A673 (cell line): ENCODE measurements around the gene SERPINB8. TPM values are rescaled to one million over a fixed set of nuclear protein-coding genes. Genes with fewer than 3 reads are reported as not detected.

Source experiments
- BruUV-seq: library from RNA; stranded (reverse); fragments of 400-500 nt; replicated peaks from 2 replicates; lab custom pipeline; 2021; lab: Mats Ljungman, UMichigan
- CTCF ChIA-PET: fragments of 300-600 bp; sonication (Branson Sonifier 250); formaldehyde crosslinking; loops from one replicate; lab custom pipeline; 2022; ENCODE audit warnings: antibody characterized with exemption; lab: Charles Lee
- POLR2A ChIA-PET: fragments of 300-600 bp; sonication (Branson Sonifier 250); formaldehyde crosslinking; loops from one replicate; lab custom pipeline; 2022; ENCODE audit warnings: antibody characterized with exemption; ENCODE audit not compliant: low non-redundant PET; lab: Charles Lee
- DNase-seq: peaks from one replicate; pipeline ENCODE4 v3.0.0-alpha.2; 2015; ENCODE audit warnings: low spot score
- H3K27ac ChIP-seq: fragments of 200-600 bp; sonication (generic); 2 replicates; pipeline ENCODE4 v1.5.1; 2016; ENCODE audit warnings: mixed run types, low read depth, mild to moderate bottlenecking, mixed read lengths, antibody characterized with exemption, low read length; ENCODE audit not compliant: poor library complexity, severe bottlenecking
- H3K27me3 ChIP-seq: fragments of 200-600 bp; sonication (generic); replicated peaks from 2 replicates; pipeline ENCODE4 v1.6.1; 2017; ENCODE audit warnings: mixed run types, low read depth, mild to moderate bottlenecking, mixed read lengths, antibody characterized with exemption, low read length; ENCODE audit not compliant: insufficient read depth, poor library complexity
- H3K36me3 ChIP-seq: fragments of 200-600 bp; sonication (generic); 2 replicates; pipeline ENCODE4 v1.6.1; 2016; ENCODE audit warnings: mixed run types, mild to moderate bottlenecking, mixed read lengths, antibody characterized with exemption, low read length; ENCODE audit not compliant: insufficient read depth, poor library complexity, severe bottlenecking
- H3K4me1 ChIP-seq: fragments of 200-600 bp; sonication (generic); 2 replicates; pipeline ENCODE4 v1.6.1; 2017; ENCODE audit warnings: mixed run types, mild to moderate bottlenecking, mixed read lengths, antibody characterized with exemption, low read length; ENCODE audit not compliant: insufficient read depth, poor library complexity, severe bottlenecking
- H3K4me3 ChIP-seq: fragments of 200-600 bp; sonication (generic); 2 replicates; pipeline ENCODE4 v1.5.1; 2016; ENCODE audit warnings: low read depth, mixed run types, mild to moderate bottlenecking, mixed read lengths, low read length; ENCODE audit not compliant: poor library complexity, severe bottlenecking
- H3K9me3 ChIP-seq: fragments of 200-600 bp; sonication (generic); 2 replicates; pipeline ENCODE4 v1.6.1; 2016; ENCODE audit warnings: mixed run types, low read depth, mild to moderate bottlenecking, mixed read lengths, antibody characterized with exemption, low read length; ENCODE audit not compliant: poor library complexity, severe bottlenecking
- CTCF ChIP-seq: fragments of 300-800, 200-600 bp; sonication (generic); conservative IDR thresholded peaks from 2 replicates; pipeline ENCODE4 v1.5.1; 2017; ENCODE audit warnings: low read depth, mild to moderate bottlenecking, antibody characterized with exemption, low read length, moderate library complexity, mixed read lengths
- EZH2 ChIP-seq: fragments of 200-600 bp; sonication (generic); IDR thresholded peaks from 2 replicates; pipeline ENCODE4 v1.6.1; 2017; ENCODE audit warnings: borderline replicate concordance, low read depth, mild to moderate bottlenecking, mixed read lengths, antibody characterized with exemption, low read length; ENCODE audit not compliant: poor library complexity, severe bottlenecking
- intact Hi-C: fragments of 100-400 bp; cut with micrococcal nuclease; formaldehyde crosslinking; loops from one replicate; pipeline ENCODE4 v1.10.0; 2022; ENCODE audit not compliant: unreplicated experiment
- total RNA-seq: library from RNA; stranded (reverse); gene quantifications from 2 replicates; pipeline ENCODE4 v1.2.3, GENCODE V29; 2021

Gene SERPINB8
- total RNA-seq, 1 experiment from 2014 or later: 26.4 TPM

DNA sequence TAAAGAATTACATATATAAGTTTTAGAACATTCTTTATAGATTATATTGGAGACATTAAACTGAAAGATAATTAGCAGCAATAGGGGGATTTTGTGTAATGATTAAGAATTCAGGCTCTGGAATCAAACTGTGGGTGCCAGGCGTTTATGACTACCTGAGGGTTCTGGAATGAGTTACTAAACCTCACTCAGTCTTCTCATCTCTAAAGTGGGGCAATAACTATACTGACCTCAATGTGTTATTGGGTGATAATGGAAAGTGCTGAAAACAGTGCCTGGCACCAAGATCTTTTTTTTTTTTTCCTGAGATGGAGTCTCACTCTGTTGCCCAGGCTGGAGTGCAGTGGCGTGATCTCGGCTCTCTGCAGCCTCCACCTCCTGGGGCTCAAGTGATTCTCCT is 7.2 kb downstream of the SERPINB8 start:
- Histone ChIP-seq H3K27ac (no peak overlapping the region), H3K36me3 (peaks cover 4% of the 10 kb centered on the region), H3K4me1 (no peaks in the 10 kb centered on the region), H3K27me3 (no peaks in the 10 kb centered on the region), H3K9me3 (no peaks in the 10 kb centered on the region), H3K4me3 (no peak overlapping the region)
- TF ChIP-seq CTCF (no peak), EZH2 (no peak)
- no peak for DNase-seq
- POLR2A ChIA-PET: interaction anchor here (0.6 kb wide), 1 partner anchor 73 kb away, joined by 3 read pairs; no protein-coding TSS in a partner anchor
- intact Hi-C loops: loop anchor here (10.0 kb wide), 1 partner anchor 462 kb away; no protein-coding TSS in a partner anchor
- no TSS peak for BruUV-seq
- CTCF ChIA-PET: no interaction called here

- POLR2A ChIA-PET: no interaction called here
- peak; percentile 81 for DNase-seq
- Histone ChIP-seq H3K36me3 (peaks cover 4% of the 10 kb centered on the region), H3K4me3 (peak overlapping the region; percentile 9), H3K27ac (no peak overlapping the region), H3K4me1 (no peaks in the 10 kb centered on the region), H3K27me3 (no peaks in the 10 kb centered on the region), H3K9me3 (no peaks in the 10 kb centered on the region)
- intact Hi-C loops: loop anchor here (1.0 to 10.0 kb wide), 2 partner anchors 129 to 465 kb away; no protein-coding TSS in a partner anchor
- peak; percentile 92 for TF ChIP-seq CTCF
- TF ChIP-seq EZH2: no peak
- no TSS peak for BruUV-seq
- CTCF ChIA-PET: no interaction called here
Measured at GRCh38 chr18:63979409-63979920, 9.6 kb downstream of the SERPINB8 start.

GRCh38 chr18:63980027-63980426 is 10.1 kb downstream of the SERPINB8 start:
- no peak overlapping the region for H3K27ac ChIP-seq
- H3K36me3 ChIP-seq: peaks cover 4% of the 10 kb centered on the region
- no peaks in the 10 kb centered on the region for H3K4me1 ChIP-seq
- ChIA-PET CTCF (no interaction called here), POLR2A (no interaction called here)
- H3K27me3 ChIP-seq: no peaks in the 10 kb centered on the region
- no peaks in the 10 kb centered on the region for H3K9me3 ChIP-seq
- BruUV-seq: no TSS peak
- TF ChIP-seq CTCF (no peak), EZH2 (no peak)
- intact Hi-C loops: no loop called here
- H3K4me3 ChIP-seq: no peak overlapping the region
- no peak for DNase-seq
